Adrenal gland (tissue), 5 donors: ENCODE measurements around the gene DOCK1.

Experiments used
- CTCF ChIP-seq, 6 experiments: fragments of 450-650 bp in 4 of 6; fragments of 200-600 bp in 2 of 6; sonication (generic) in 1 of 6; IDR thresholded peaks; 1 replicate in 5 of 6; 2 replicates in 1 of 6; pipeline versions ENCODE4 v1.5.1 to v1.8.0; 2016 to 2021; ENCODE audit warnings: antibody characterized with exemption in 6 of 6, mild to moderate bottlenecking in 2 of 6, moderate library complexity in 1 of 6
- POLR2A ChIP-seq, 2 donors: fragments of 450-650 bp; IDR thresholded peaks; one replicate each; pipeline ENCODE4 v1.6.1; 2017; ENCODE audit warnings: antibody characterized with exemption in 2 of 2, mild to moderate bottlenecking in 2 of 2, moderate library complexity in 1 of 2
- donor health status: DM: no; HTN: no; CAD: no.

DNA sequence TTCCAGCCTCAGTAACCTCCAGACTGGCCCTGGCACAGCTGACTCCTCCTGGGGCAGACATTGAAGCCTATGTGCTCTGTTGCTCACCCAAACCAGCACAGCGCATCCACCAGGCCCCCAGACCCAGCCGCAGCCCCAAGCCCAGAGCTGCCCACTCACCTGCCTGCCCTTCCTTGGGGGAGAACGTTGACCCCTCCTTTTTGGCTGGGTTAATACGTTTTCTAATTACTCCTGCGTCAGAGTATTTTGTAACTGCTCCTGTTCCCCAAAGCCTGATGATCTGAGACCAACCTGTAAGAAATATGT, 536.9 kb downstream of the DOCK1 start:
- no peak for TF ChIP-seq POLR2A (IDR thresholded peaks at IDR 0.05)
- no peak for TF ChIP-seq CTCF (IDR thresholded peaks at IDR 0.05)
